HCT116 (cell line): ENCODE data around the gene CPNE8. TPM values are rescaled to one million over a fixed set of nuclear protein-coding genes. Genes with fewer than 3 reads are reported as not detected.

Experiments
- ATAC-seq: fragments of 200-7000 bp; cut with Tn5 transposase; 2 replicates; pipeline ENCODE4 v1.9.1; 2020; ENCODE audit warnings: mild to moderate bottlenecking, moderate library complexity
- BruUV-seq: library from RNA; stranded (reverse); fragments of 400-500 nt; replicated peaks from 2 replicates; lab custom pipeline; 2021; lab: Mats Ljungman, UMichigan
- CTCF ChIA-PET: fragments of 300-600 bp; sonication (Branson Sonifier 250); formaldehyde crosslinking; loops from one replicate; lab custom pipeline; 2021; ENCODE audit warnings: antibody characterized with exemption; lab: Charles Lee
- POLR2A ChIA-PET: fragments of 300-600, 350-600 bp; sonication (Branson Sonifier 250); formaldehyde crosslinking; loops from one replicate; lab custom pipeline; 2021; ENCODE audit warnings: antibody characterized with exemption; lab: Charles Lee
- RAD21 ChIA-PET, 2 experiments: fragments of 300-600 bp; sonication (Branson Sonifier 250); formaldehyde crosslinking; loops; one replicate each; lab custom pipeline; 2023; ENCODE audit warnings: low total read pairs in 2 of 2; ENCODE audit not compliant: uncharacterized antibody in 2 of 2, unreplicated experiment in 2 of 2, low non-redundant PET in 1 of 2; lab: Charles Lee
- DNase-seq: peaks from one replicate; pipeline ENCODE4 v3.0.0-alpha.2; 2010; ENCODE audit warnings: low read depth, low spot score
- H2AFZ ChIP-seq: fragments of 200-600 bp; shearing (Covaris generic), sonication (generic); 2 replicates; pipeline ENCODE4 v1.6.1; 2017; ENCODE audit warnings: low read depth, mixed run types, mixed read lengths, antibody characterized with exemption, low read length; ENCODE audit not compliant: poor library complexity, severe bottlenecking
- H3K27ac ChIP-seq: 2 replicates; pipeline ENCODE4 v1.5.1; 2012; ENCODE audit warnings: low read depth, low read length
- H3K27me3 ChIP-seq: fragments of 200-600 bp; sonication (generic); 2 replicates; pipeline ENCODE4 v1.6.1; 2016; ENCODE audit warnings: mixed run types, low read length, mixed read lengths; ENCODE audit not compliant: insufficient read depth
- H3K36me3 ChIP-seq, 2 experiments: fragments of 200-500 bp in 1 of 2; fragments of 200-600 bp in 1 of 2; sonication (Bioruptor generic) in 1 of 2; sonication (generic) in 1 of 2; 2 replicates each; pipeline versions ENCODE4 v1.5.1 to v1.6.1; 2014 to 2016; ENCODE audit warnings: low read length in 2 of 2, inconsistent platforms in 1 of 2, mixed read lengths in 1 of 2, mixed run types in 1 of 2; ENCODE audit not compliant: insufficient read depth in 2 of 2, control insufficient read depth in 1 of 2
- H3K4me1 ChIP-seq, 2 experiments: fragments of 200-600 bp in 1 of 2; sonication (generic) in 1 of 2; 2 replicates each; pipeline versions ENCODE4 v1.5.1 to v1.6.1; 2012 to 2017; ENCODE audit warnings: low read length in 2 of 2, inconsistent platforms in 1 of 2, mild to moderate bottlenecking in 1 of 2, mixed read lengths in 1 of 2, mixed run types in 1 of 2, moderate library complexity in 1 of 2; ENCODE audit not compliant: insufficient read depth in 2 of 2, control insufficient read depth in 1 of 2
- H3K4me2 ChIP-seq: fragments of 200-600 bp; sonication (generic); 2 replicates; pipeline ENCODE4 v1.6.1; 2017; ENCODE audit warnings: mixed run types, low read length, mixed read lengths
- H3K4me3 ChIP-seq, 2 experiments: fragments of 200-600 bp in 1 of 2; sonication (generic) in 1 of 2; replicated peaks in 1 of 2; 2 replicates each; pipeline ENCODE4 v1.5.1; 2011 to 2016; ENCODE audit warnings: low read length in 2 of 2, control low read depth in 1 of 2, low read depth in 1 of 2, mild to moderate bottlenecking in 1 of 2, mixed read lengths in 1 of 2, mixed run types in 1 of 2
- H3K79me2 ChIP-seq: fragments of 200-600 bp; sonication (generic); 2 replicates; pipeline ENCODE4 v1.6.1; 2017; ENCODE audit warnings: mild to moderate bottlenecking, mixed run types, low read length, moderate library complexity, mixed read lengths; ENCODE audit not compliant: insufficient read depth
- H3K9ac ChIP-seq: fragments of 200-600 bp; sonication (generic); 2 replicates; pipeline ENCODE4 v1.6.1; 2016; ENCODE audit warnings: low read length, mixed read lengths
- H3K9me2 ChIP-seq: fragments of 200-600 bp; sonication (generic), shearing (Covaris generic); 2 replicates; pipeline ENCODE4 v1.6.1; 2017; ENCODE audit warnings: mixed run types, mild to moderate bottlenecking, moderate library complexity; ENCODE audit not compliant: insufficient read depth
- H3K9me3 ChIP-seq, 2 experiments: fragments of 200-500 bp in 1 of 2; fragments of 200-600 bp in 1 of 2; sonication (Bioruptor generic) in 1 of 2; sonication (generic) in 1 of 2; 2 replicates each; pipeline ENCODE4 v1.6.1; 2014 to 2017; ENCODE audit warnings: low read length in 2 of 2, mixed read lengths in 2 of 2, inconsistent platforms in 1 of 2, low read depth in 1 of 2, mild to moderate bottlenecking in 1 of 2, mixed run types in 1 of 2, moderate library complexity in 1 of 2; ENCODE audit not compliant: control insufficient read depth in 1 of 2, insufficient read depth in 1 of 2
- H4K20me1 ChIP-seq: fragments of 200-600 bp; sonication (generic), shearing (Covaris generic); 2 replicates; pipeline ENCODE4 v1.6.1; 2017; ENCODE audit warnings: mixed run types, mild to moderate bottlenecking, moderate library complexity; ENCODE audit not compliant: insufficient read depth
- CBX3 ChIP-seq: IDR thresholded peaks from 2 replicates; pipeline ENCODE4 v1.6.1; 2012; ENCODE audit warnings: low read depth
- EGR1 ChIP-seq: IDR thresholded peaks from 2 replicates; pipeline ENCODE4 v1.6.1; 2012; ENCODE audit warnings: low read depth
- ELF1 ChIP-seq: IDR thresholded peaks from 2 replicates; pipeline ENCODE4 v1.6.1; 2012; ENCODE audit warnings: low read depth, borderline replicate concordance
- FOSL1 ChIP-seq: IDR thresholded peaks from 2 replicates; pipeline ENCODE4 v1.6.1; 2012; ENCODE audit warnings: low read depth
- JUND ChIP-seq: IDR thresholded peaks from 2 replicates; pipeline ENCODE4 v1.6.1; 2012
- POLR2A ChIP-seq: IDR thresholded peaks from 2 replicates; pipeline ENCODE4 v1.7.0; 2011; ENCODE audit warnings: borderline replicate concordance; ENCODE audit not compliant: insufficient read depth, insufficient read length; ENCODE audit errors: extremely low read depth
- TCF7L2 ChIP-seq: IDR thresholded peaks from 2 replicates; pipeline ENCODE4 v1.7.0; 2011; ENCODE audit warnings: borderline replicate concordance, inconsistent platforms; ENCODE audit not compliant: insufficient read depth, insufficient read length; ENCODE audit errors: extremely low read depth
- intact Hi-C: fragments of 100-400 bp; cut with micrococcal nuclease; formaldehyde crosslinking; loops from 2 replicates; pipeline ENCODE4 v1.10.0; 2022
- total RNA-seq: library from RNA; stranded (reverse); gene quantifications from one replicate; pipeline ENCODE4 v1.2.1, GENCODE V29; 2021; ENCODE audit not compliant: unreplicated experiment
- TF ChIP-seq, protein P1 (sequence below): IDR thresholded peaks from 2 replicates; pipeline ENCODE4 v1.6.1; 2012
- TF ChIP-seq, protein P2 (sequence below), 3 experiments: fragments of 200-600 bp in 1 of 3; sonication (generic) in 1 of 3; IDR thresholded peaks in 2 of 3; conservative IDR thresholded peaks in 1 of 3; 2 replicates each; pipeline ENCODE4 v1.5.1; 2012 to 2017; ENCODE audit warnings: low read depth in 2 of 3, low read length in 2 of 3, antibody characterized with exemption in 1 of 3, borderline replicate concordance in 1 of 3, control low read depth in 1 of 3, mild to moderate bottlenecking in 1 of 3, mixed read lengths in 1 of 3, mixed run types in 1 of 3, moderate library complexity in 1 of 3; ENCODE audit not compliant: insufficient read depth in 1 of 3
- TF ChIP-seq, protein P3 (sequence below): IDR thresholded peaks from 2 replicates; pipeline ENCODE4 v1.6.1; 2011; ENCODE audit warnings: mild to moderate bottlenecking, low read length, moderate library complexity; ENCODE audit not compliant: insufficient replicate concordance; ENCODE audit errors: extremely low read depth
- TF ChIP-seq, protein P4 (sequence below): IDR thresholded peaks from 2 replicates; pipeline ENCODE4 v1.6.1; 2012
- TF ChIP-seq, protein P5 (sequence below): IDR thresholded peaks from 2 replicates; pipeline ENCODE4 v1.6.1; 2012; ENCODE audit warnings: low read depth

CPNE8 gene
- total RNA-seq, 1 experiment from 2014 or later = 14.2 TPM

DNA sequence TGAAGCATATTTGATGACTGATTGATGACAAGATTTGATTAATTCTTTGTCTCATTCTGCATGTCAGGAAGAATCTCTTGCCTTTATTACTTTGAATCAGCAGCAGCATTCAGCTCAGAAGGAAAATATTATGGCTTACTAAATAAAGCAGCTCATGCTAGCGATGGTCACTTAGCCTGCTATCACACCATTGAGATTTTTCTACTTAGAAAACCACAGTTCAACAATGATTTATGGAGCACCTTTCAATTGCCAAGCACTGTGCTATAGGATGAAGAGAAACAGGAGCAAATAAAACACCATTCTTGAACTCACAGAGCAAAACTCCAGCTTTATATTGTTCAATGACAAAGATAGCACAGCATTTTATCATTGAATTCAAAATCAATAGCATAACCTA, 197.7 kb downstream of the CPNE8 start:
- no peak for ATAC-seq
- H3K9me3 ChIP-seq = no peaks in the 10 kb centered on the region
- H3K27ac ChIP-seq = no peak overlapping the region
- RAD21 ChIA-PET = no interaction called here
- no peaks in the 10 kb centered on the region for H3K9me2 ChIP-seq
- no peaks in the 10 kb centered on the region for H3K36me3 ChIP-seq
- no peak overlapping the region for H3K4me2 ChIP-seq
- BruUV-seq = no TSS peak
- no peaks in the 10 kb centered on the region for H3K27me3 ChIP-seq
- no peak overlapping the region for H2AFZ ChIP-seq
- CTCF ChIA-PET = no interaction called here
- TF ChIP-seq EGR1 (no peak), JUND (no peak), FOSL1 (no peak), TCF7L2 (no peak), POLR2A (no peak), CBX3 (no peak), ELF1 (no peak)
- TF ChIP-seq, protein P1, sequence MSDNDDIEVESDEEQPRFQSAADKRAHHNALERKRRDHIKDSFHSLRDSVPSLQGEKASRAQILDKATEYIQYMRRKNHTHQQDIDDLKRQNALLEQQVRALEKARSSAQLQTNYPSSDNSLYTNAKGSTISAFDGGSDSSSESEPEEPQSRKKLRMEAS = no peak
- TF ChIP-seq, protein P2, sequence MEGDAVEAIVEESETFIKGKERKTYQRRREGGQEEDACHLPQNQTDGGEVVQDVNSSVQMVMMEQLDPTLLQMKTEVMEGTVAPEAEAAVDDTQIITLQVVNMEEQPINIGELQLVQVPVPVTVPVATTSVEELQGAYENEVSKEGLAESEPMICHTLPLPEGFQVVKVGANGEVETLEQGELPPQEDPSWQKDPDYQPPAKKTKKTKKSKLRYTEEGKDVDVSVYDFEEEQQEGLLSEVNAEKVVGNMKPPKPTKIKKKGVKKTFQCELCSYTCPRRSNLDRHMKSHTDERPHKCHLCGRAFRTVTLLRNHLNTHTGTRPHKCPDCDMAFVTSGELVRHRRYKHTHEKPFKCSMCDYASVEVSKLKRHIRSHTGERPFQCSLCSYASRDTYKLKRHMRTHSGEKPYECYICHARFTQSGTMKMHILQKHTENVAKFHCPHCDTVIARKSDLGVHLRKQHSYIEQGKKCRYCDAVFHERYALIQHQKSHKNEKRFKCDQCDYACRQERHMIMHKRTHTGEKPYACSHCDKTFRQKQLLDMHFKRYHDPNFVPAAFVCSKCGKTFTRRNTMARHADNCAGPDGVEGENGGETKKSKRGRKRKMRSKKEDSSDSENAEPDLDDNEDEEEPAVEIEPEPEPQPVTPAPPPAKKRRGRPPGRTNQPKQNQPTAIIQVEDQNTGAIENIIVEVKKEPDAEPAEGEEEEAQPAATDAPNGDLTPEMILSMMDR (IDR thresholded peaks at IDR 0.05 in 2 of 3, conservative IDR thresholded peaks at IDR 0.05 in 1 of 3; ENCODE audit: borderline replicate concordance in 1 of 3, insufficient read depth in 1 of 3, low read depth in 2 of 3, low read length in 2 of 3) = no peak
- TF ChIP-seq, protein P3, sequence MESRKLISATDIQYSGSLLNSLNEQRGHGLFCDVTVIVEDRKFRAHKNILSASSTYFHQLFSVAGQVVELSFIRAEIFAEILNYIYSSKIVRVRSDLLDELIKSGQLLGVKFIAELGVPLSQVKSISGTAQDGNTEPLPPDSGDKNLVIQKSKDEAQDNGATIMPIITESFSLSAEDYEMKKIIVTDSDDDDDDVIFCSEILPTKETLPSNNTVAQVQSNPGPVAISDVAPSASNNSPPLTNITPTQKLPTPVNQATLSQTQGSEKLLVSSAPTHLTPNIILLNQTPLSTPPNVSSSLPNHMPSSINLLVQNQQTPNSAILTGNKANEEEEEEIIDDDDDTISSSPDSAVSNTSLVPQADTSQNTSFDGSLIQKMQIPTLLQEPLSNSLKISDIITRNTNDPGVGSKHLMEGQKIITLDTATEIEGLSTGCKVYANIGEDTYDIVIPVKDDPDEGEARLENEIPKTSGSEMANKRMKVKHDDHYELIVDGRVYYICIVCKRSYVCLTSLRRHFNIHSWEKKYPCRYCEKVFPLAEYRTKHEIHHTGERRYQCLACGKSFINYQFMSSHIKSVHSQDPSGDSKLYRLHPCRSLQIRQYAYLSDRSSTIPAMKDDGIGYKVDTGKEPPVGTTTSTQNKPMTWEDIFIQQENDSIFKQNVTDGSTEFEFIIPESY = no peak
- TF ChIP-seq, protein P4, sequence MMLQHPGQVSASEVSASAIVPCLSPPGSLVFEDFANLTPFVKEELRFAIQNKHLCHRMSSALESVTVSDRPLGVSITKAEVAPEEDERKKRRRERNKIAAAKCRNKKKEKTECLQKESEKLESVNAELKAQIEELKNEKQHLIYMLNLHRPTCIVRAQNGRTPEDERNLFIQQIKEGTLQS = no peak
- TF ChIP-seq, protein P5, sequence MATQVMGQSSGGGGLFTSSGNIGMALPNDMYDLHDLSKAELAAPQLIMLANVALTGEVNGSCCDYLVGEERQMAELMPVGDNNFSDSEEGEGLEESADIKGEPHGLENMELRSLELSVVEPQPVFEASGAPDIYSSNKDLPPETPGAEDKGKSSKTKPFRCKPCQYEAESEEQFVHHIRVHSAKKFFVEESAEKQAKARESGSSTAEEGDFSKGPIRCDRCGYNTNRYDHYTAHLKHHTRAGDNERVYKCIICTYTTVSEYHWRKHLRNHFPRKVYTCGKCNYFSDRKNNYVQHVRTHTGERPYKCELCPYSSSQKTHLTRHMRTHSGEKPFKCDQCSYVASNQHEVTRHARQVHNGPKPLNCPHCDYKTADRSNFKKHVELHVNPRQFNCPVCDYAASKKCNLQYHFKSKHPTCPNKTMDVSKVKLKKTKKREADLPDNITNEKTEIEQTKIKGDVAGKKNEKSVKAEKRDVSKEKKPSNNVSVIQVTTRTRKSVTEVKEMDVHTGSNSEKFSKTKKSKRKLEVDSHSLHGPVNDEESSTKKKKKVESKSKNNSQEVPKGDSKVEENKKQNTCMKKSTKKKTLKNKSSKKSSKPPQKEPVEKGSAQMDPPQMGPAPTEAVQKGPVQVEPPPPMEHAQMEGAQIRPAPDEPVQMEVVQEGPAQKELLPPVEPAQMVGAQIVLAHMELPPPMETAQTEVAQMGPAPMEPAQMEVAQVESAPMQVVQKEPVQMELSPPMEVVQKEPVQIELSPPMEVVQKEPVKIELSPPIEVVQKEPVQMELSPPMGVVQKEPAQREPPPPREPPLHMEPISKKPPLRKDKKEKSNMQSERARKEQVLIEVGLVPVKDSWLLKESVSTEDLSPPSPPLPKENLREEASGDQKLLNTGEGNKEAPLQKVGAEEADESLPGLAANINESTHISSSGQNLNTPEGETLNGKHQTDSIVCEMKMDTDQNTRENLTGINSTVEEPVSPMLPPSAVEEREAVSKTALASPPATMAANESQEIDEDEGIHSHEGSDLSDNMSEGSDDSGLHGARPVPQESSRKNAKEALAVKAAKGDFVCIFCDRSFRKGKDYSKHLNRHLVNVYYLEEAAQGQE = no peak
- no peak overlapping the region for H3K9ac ChIP-seq
- POLR2A ChIA-PET = no interaction called here
- H3K4me1 ChIP-seq = no peaks in the 10 kb centered on the region
- no peak for DNase-seq
- intact Hi-C loops = no loop called here
- no peaks in the 10 kb centered on the region for H4K20me1 ChIP-seq
- no peaks in the 10 kb centered on the region for H3K79me2 ChIP-seq
- H3K4me3 ChIP-seq = no peak overlapping the region
